GM12878 (cell line): Measurements from ENCODE around the gene PRR7. TPM values are rescaled to one million over a fixed set of nuclear protein-coding genes. Genes with fewer than 3 reads are reported as not detected.

ENCODE experiments used
- ATAC-seq: fragments of 200-7000 bp; cut with Tn5 transposase; 3 replicates; pipeline ENCODE4 v1.9.1; 2020; ENCODE audit warnings: mild to moderate bottlenecking, moderate library complexity
- BruUV-seq: library from RNA; stranded (reverse); fragments of 400-500 nt; replicated peaks from 2 replicates; lab custom pipeline; 2021; lab: Mats Ljungman, UMichigan
- CTCF ChIA-PET: fragments of 300-600 bp; sonication (Branson Sonifier 250); formaldehyde crosslinking; extraction: SDS; loops from one replicate; lab custom pipeline; 2021; ENCODE audit warnings: inconsistent platforms; lab: Yijun Ruan, JAX
- POLR2A ChIA-PET: fragments of 350-600 bp; formaldehyde crosslinking; extraction: SDS; loops from one replicate; lab custom pipeline; 2021; ENCODE audit warnings: inconsistent platforms; lab: Charles Lee
- RAD21 ChIA-PET: fragments of 300-600 bp; sonication (Branson Sonifier 250); formaldehyde crosslinking; loops from one replicate; lab custom pipeline; 2023; ENCODE audit warnings: antibody characterized with exemption; ENCODE audit not compliant: unreplicated experiment; lab: Charles Lee
- SMC1A ChIA-PET: fragments of 300-600 bp; sonication (Branson Sonifier 250); formaldehyde crosslinking; loops from one replicate; lab custom pipeline; 2023; ENCODE audit not compliant: unreplicated experiment, uncharacterized antibody; lab: Charles Lee
- DNase-seq: peaks from one replicate; pipeline ENCODE4 v3.0.0-alpha.2; 2011; ENCODE audit warnings: low read depth, low spot score
- FAIRE-seq: peaks from 3 replicates; lab custom pipeline; 2011; peaks lifted over from hg19 to GRCh38; lab: Jason Lieb, UNC
- H2AFZ ChIP-seq: 2 replicates; pipeline ENCODE4 v1.6.0; 2011; ENCODE audit warnings: low read depth, low read length, control low read depth; ENCODE audit not compliant: control insufficient read depth
- H3K27ac ChIP-seq: 2 replicates; pipeline ENCODE4 v1.5.1; 2011; ENCODE audit warnings: control low read depth; ENCODE audit not compliant: control insufficient read depth, insufficient read depth
- H3K27me3 ChIP-seq, 2 experiments: replicated peaks in 1 of 2; 2 replicates each; pipeline versions ENCODE4 v1.6.0 to v1.6.1; 2011; ENCODE audit warnings: low read length in 1 of 2; ENCODE audit not compliant: control insufficient read depth in 2 of 2, insufficient read depth in 2 of 2
- H3K36me3 ChIP-seq, 2 experiments: 2 replicates each; pipeline ENCODE4 v1.5.1; 2011; ENCODE audit warnings: low read length in 1 of 2; ENCODE audit not compliant: control insufficient read depth in 2 of 2, insufficient read depth in 2 of 2
- H3K4me1 ChIP-seq: 2 replicates; pipeline ENCODE4 v1.6.1; 2011; ENCODE audit warnings: mild to moderate bottlenecking, low read length, moderate library complexity, mixed read lengths; ENCODE audit not compliant: control insufficient read depth, insufficient read depth
- H3K4me2 ChIP-seq: 2 replicates; pipeline ENCODE4 v1.6.0; 2011; ENCODE audit warnings: control low read depth; ENCODE audit not compliant: control insufficient read depth, insufficient read depth
- H3K4me3 ChIP-seq: fragments of 200-600 bp; sonication (generic); 2 replicates; pipeline ENCODE4 v1.5.1; 2016
- H3K79me2 ChIP-seq: 2 replicates; pipeline ENCODE4 v1.6.0; 2011; ENCODE audit warnings: low read length; ENCODE audit not compliant: control insufficient read depth, insufficient read depth
- H3K9ac ChIP-seq: 2 replicates; pipeline ENCODE4 v1.8.0; 2011; ENCODE audit warnings: low read length, control low read depth, mixed read lengths; ENCODE audit not compliant: control insufficient read depth, insufficient read depth
- H3K9me3 ChIP-seq: replicated peaks from 3 replicates; pipeline ENCODE4 v1.5.1; 2011; ENCODE audit warnings: mild to moderate bottlenecking, low read length; ENCODE audit not compliant: control insufficient read depth, insufficient read depth
- H4K20me1 ChIP-seq: 2 replicates; pipeline ENCODE4 v1.6.0; 2011; ENCODE audit not compliant: control insufficient read depth, insufficient read depth
- ATF7 ChIP-seq: fragments of 450-650 bp; IDR thresholded peaks from 2 replicates; pipeline ENCODE4 v1.6.1; 2016; ENCODE audit warnings: low read depth, mild to moderate bottlenecking
- BACH1 ChIP-seq: fragments of 450-650 bp; IDR thresholded peaks from 2 replicates; pipeline ENCODE4 v1.6.1; 2017; ENCODE audit warnings: mild to moderate bottlenecking, borderline replicate concordance
- FOS ChIP-seq: IDR thresholded peaks from 3 replicates; pipeline ENCODE4 v1.6.1; 2011; ENCODE audit warnings: borderline replicate concordance; ENCODE audit not compliant: insufficient read length; ENCODE audit errors: extremely low read depth
- NFXL1 ChIP-seq: fragments of 450-650 bp; IDR thresholded peaks from 2 replicates; pipeline ENCODE4 v1.6.1; 2017; ENCODE audit warnings: antibody characterized with exemption, mild to moderate bottlenecking, borderline replicate concordance
- POLR2A ChIP-seq: IDR thresholded peaks from 2 replicates; pipeline ENCODE4 v1.6.1; 2011; ENCODE audit warnings: low read depth, mild to moderate bottlenecking, low read length
- POLR2AphosphoS5 ChIP-seq: IDR thresholded peaks from 2 replicates; pipeline ENCODE4 v1.6.1; 2011; ENCODE audit warnings: mild to moderate bottlenecking, low read length, inconsistent platforms
- RELA ChIP-seq: fragments of 450-650 bp; IDR thresholded peaks from 2 replicates; pipeline ENCODE4 v1.8.0; 2014; ENCODE audit warnings: borderline replicate concordance; ENCODE audit not compliant: partially characterized antibody
- SIN3A ChIP-seq: IDR thresholded peaks from 2 replicates; pipeline ENCODE4 v1.6.1; 2012; ENCODE audit warnings: low read depth, low read length, improper control_type of control experiment
- SP1 ChIP-seq: IDR thresholded peaks from one replicate; pipeline ENCODE4 v1.6.1; 2011; ENCODE audit warnings: low read depth, low read length
- WGBS: methylation state at CpG from one replicate; pipeline ENCODE4 v1.1.6; 2016; ENCODE audit warnings: low lambda C conversion rate; ENCODE audit not compliant: insufficient replicate concordance, insufficient coverage; ENCODE audit errors: missing lambda C conversion rate; 5-methylcytosine and 5-hydroxymethylcytosine counted together
- in situ Hi-C: fragments of 300-500 bp; cut with MboI; formaldehyde crosslinking; loops from 9 replicates; pipeline ENCODE4 v1.14.3; 2018; ENCODE audit warnings: mixed read lengths
- intact Hi-C: fragments of 100-400 bp; cut with micrococcal nuclease; formaldehyde crosslinking; loops from one replicate; pipeline ENCODE4 v1.14.2; 2022; ENCODE audit not compliant: unreplicated experiment
- polyA plus RNA-seq, 11 experiments: library from polyadenylated mRNA; depleted of rRNA in 4 of 11; unstranded in 6 of 11; stranded (reverse) in 5 of 11; fragments of >200 nt; fragmentation: Nextera tagmentation in 4 of 11; fragmentation: Illumina TruSeq in 1 of 11; extraction: Ambion mirVana in 4 of 11; extraction: Trizol in 1 of 11; gene quantifications; 1 replicate in 1 of 11; 2 replicates in 10 of 11; pipeline versions ENCODE4 v1.2.1 to v1.2.3, GENCODE V29; 2011 to 2016; ENCODE audit warnings: inconsistent platforms in 2 of 11, missing spikeins in 2 of 11, low read depth in 1 of 11
- total RNA-seq, 4 experiments: library from RNA; depleted of rRNA in 3 of 4; stranded (reverse); fragments of >200 nt in 3 of 4; fragmentation: Illumina TruSeq in 1 of 4; extraction: Trizol in 1 of 4; gene quantifications; 2 replicates each; pipeline versions ENCODE4 v1.2.1 to v1.2.3, GENCODE V29; 2013 to 2021
- TF ChIP-seq, protein P1 (sequence below): fragments of 150-350 bp; IDR thresholded peaks from 2 replicates; pipeline ENCODE4 v1.6.1; 2014; ENCODE audit warnings: mild to moderate bottlenecking, low read depth, low read length
- TF ChIP-seq, protein P2 (sequence below): fragments of 150-350 bp; IDR thresholded peaks from 2 replicates; pipeline ENCODE4 v1.6.1; 2016; ENCODE audit warnings: low read depth, low read length

Gene PRR7
- total and polyA plus RNA-seq, 10 of the 15 experiments (the other 5 are each of a cell fraction or from before 2014, with no cell fraction given) = 0.09 to 18.8 (median 4.6) TPM; not detected in 2

DNA sequence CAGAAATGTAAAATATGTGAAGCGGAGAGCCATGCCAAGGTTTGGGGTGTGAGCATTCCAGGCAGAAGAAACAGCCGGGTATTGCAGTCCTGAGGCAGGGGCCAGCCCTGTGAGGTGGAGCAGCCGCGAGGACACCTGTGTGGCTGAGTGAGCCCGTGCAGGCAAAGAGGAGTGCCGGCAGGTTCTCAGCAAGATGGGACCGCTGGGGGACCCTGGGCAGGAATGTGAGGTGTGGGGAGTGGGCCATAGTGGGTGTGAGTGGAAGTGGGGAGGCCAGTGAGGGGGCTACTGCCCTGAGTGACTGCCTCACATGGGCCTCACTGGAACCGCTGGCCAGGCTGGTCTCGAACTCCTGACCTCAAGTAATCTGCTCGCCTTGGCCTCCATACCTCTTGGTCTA is 8.1 kb upstream of the PRR7 start:
- no peak overlapping the region for H3K9ac ChIP-seq
- no peaks in the 10 kb centered on the region for H3K27me3 ChIP-seq
- SMC1A ChIA-PET = interaction anchor here (0.9 to 2.0 kb wide), 2 partner anchors 10 to 14 kb away, joined by 3 to 5 read pairs; no protein-coding TSS in a partner anchor
- no peak overlapping the region for H3K4me3 ChIP-seq
- FAIRE-seq = no peak
- TF ChIP-seq BACH1 (no peak), RELA (no peak), SIN3A (no peak), NFXL1 (no peak), SP1 (no peak), FOS (no peak), ATF7 (no peak), POLR2AphosphoS5 (peak; percentile 54; the same call in 1 of the 2 replicates), POLR2A (peak; percentile 70)
- TF ChIP-seq, protein P1, sequence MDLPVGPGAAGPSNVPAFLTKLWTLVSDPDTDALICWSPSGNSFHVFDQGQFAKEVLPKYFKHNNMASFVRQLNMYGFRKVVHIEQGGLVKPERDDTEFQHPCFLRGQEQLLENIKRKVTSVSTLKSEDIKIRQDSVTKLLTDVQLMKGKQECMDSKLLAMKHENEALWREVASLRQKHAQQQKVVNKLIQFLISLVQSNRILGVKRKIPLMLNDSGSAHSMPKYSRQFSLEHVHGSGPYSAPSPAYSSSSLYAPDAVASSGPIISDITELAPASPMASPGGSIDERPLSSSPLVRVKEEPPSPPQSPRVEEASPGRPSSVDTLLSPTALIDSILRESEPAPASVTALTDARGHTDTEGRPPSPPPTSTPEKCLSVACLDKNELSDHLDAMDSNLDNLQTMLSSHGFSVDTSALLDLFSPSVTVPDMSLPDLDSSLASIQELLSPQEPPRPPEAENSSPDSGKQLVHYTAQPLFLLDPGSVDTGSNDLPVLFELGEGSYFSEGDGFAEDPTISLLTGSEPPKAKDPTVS = no peak
- TF ChIP-seq, protein P2, sequence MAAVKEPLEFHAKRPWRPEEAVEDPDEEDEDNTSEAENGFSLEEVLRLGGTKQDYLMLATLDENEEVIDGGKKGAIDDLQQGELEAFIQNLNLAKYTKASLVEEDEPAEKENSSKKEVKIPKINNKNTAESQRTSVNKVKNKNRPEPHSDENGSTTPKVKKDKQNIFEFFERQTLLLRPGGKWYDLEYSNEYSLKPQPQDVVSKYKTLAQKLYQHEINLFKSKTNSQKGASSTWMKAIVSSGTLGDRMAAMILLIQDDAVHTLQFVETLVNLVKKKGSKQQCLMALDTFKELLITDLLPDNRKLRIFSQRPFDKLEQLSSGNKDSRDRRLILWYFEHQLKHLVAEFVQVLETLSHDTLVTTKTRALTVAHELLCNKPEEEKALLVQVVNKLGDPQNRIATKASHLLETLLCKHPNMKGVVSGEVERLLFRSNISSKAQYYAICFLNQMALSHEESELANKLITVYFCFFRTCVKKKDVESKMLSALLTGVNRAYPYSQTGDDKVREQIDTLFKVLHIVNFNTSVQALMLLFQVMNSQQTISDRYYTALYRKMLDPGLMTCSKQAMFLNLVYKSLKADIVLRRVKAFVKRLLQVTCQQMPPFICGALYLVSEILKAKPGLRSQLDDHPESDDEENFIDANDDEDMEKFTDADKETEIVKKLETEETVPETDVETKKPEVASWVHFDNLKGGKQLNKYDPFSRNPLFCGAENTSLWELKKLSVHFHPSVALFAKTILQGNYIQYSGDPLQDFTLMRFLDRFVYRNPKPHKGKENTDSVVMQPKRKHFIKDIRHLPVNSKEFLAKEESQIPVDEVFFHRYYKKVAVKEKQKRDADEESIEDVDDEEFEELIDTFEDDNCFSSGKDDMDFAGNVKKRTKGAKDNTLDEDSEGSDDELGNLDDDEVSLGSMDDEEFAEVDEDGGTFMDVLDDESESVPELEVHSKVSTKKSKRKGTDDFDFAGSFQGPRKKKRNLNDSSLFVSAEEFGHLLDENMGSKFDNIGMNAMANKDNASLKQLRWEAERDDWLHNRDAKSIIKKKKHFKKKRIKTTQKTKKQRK = no peak
- DNase-seq = no peak
- H2AFZ ChIP-seq = no peak overlapping the region
- RAD21 ChIA-PET = interaction anchor here (0.8 kb wide), 1 partner anchor 14 kb away, joined by 3 read pairs; no protein-coding TSS in a partner anchor
- no peaks in the 10 kb centered on the region for H3K9me3 ChIP-seq
- BruUV-seq = no TSS peak
- H3K27ac ChIP-seq = no peak overlapping the region
- H4K20me1 ChIP-seq = no peaks in the 10 kb centered on the region
- H3K36me3 ChIP-seq = peaks cover 38 to 46% of the 10 kb centered on the region in 2 experiments
- 93% methylated on average over 10 of the region's 10 CpGs for WGBS
- H3K79me2 ChIP-seq = no peaks in the 10 kb centered on the region
- H3K4me1 ChIP-seq = no peaks in the 10 kb centered on the region
- no peak overlapping the region for H3K4me2 ChIP-seq
- intact Hi-C loops = no loop called here
- CTCF ChIA-PET = interaction anchor here (1.7 kb wide), 1 partner anchor 34 kb away, joined by 8 read pairs; no protein-coding TSS in a partner anchor
- in situ Hi-C loops = no loop called here
- no peak for ATAC-seq
- POLR2A ChIA-PET = interaction anchor here (0.7 to 2.4 kb wide), 4 partner anchors 10 to 29 kb away, joined by 3 to 7 read pairs (median 3); partner anchors contain the start of genes F12 and GRK6
